HepG2 (cell line): ENCODE data around the gene ADARB2. TPM values are rescaled to one million over a fixed set of nuclear protein-coding genes. Genes with fewer than 3 reads are reported as not detected.
"Not testable (repeated sequence)": the region's sequence is repeated elsewhere in the genome, so short reads cannot be mapped to it uniquely, and the experiment has no call there.

Source experiments
- ATAC-seq: fragments of 200-7000 bp; cut with Tn5 transposase; 3 replicates; pipeline ENCODE4 v1.9.1; 2020; ENCODE audit warnings: mild to moderate bottlenecking, moderate library complexity
- BruUV-seq: library from RNA; stranded (reverse); fragments of 400-500 nt; replicated peaks from 2 replicates; lab custom pipeline; 2021; lab: Mats Ljungman, UMichigan
- CTCF ChIA-PET: fragments of 300-600 bp; formaldehyde crosslinking; extraction: SDS; loops from one replicate; lab custom pipeline; 2021; ENCODE audit warnings: low total read pairs, inconsistent platforms, low intra/inter-chr PET ratio; lab: Yijun Ruan, JAX
- POLR2A ChIA-PET: fragments of 350-600 bp; sonication (Branson Sonifier 250); formaldehyde crosslinking; loops from one replicate; lab custom pipeline; 2020; ENCODE audit warnings: antibody characterized with exemption, inconsistent platforms; lab: Yijun Ruan, JAX
- DNase-seq: peaks from one replicate; pipeline ENCODE4 v3.0.0-alpha.2; 2015; ENCODE audit warnings: low spot score
- FAIRE-seq: peaks from 3 replicates; lab custom pipeline; 2011; peaks lifted over from hg19 to GRCh38; lab: Jason Lieb, UNC
- H2AFZ ChIP-seq: one replicate; pipeline ENCODE4 v1.6.1; 2011; ENCODE audit warnings: low read length, inconsistent platforms
- H3K27ac ChIP-seq: fragments of 300-600 bp; 3 replicates; pipeline ENCODE4 v1.8.0; 2011; ENCODE audit warnings: mixed run types, mild to moderate bottlenecking, mixed read lengths, low read length, inconsistent platforms; ENCODE audit not compliant: insufficient read depth; ENCODE audit errors: extremely low read length
- H3K27me3 ChIP-seq, 2 experiments: fragments of 200-600 bp in 1 of 2; 2 replicates in 1 of 2; 3 replicates in 1 of 2; pipeline versions ENCODE4 v1.6.0 to v1.8.0; 2011; ENCODE audit warnings: low read length in 2 of 2, mild to moderate bottlenecking in 2 of 2, moderate library complexity in 2 of 2, inconsistent platforms in 1 of 2; ENCODE audit not compliant: insufficient read depth in 2 of 2, control insufficient read depth in 1 of 2
- H3K36me3 ChIP-seq, 2 experiments: fragments of 200-600 bp in 1 of 2; replicated peaks in 1 of 2; 2 replicates in 1 of 2; 3 replicates in 1 of 2; pipeline versions ENCODE4 v1.5.1 to v1.8.0; 2011; ENCODE audit warnings: low read length in 2 of 2, inconsistent platforms in 1 of 2; ENCODE audit not compliant: insufficient read depth in 2 of 2, control insufficient read depth in 1 of 2
- H3K4me1 ChIP-seq: 2 replicates; pipeline ENCODE4 v1.5.1; 2012; ENCODE audit warnings: low read length, inconsistent platforms; ENCODE audit not compliant: insufficient read depth
- H3K4me2 ChIP-seq: 2 replicates; pipeline ENCODE4 v1.6.0; 2011; ENCODE audit warnings: low read depth, low read length, inconsistent platforms
- H3K4me3 ChIP-seq, 3 experiments: fragments of 200-600 bp in 1 of 3; sonication (generic), shearing (Covaris generic) in 1 of 3; replicated peaks in 1 of 3; 2 replicates each; pipeline ENCODE4 v1.5.1; 2011 to 2016; ENCODE audit warnings: low read length in 3 of 3, inconsistent platforms in 2 of 3, low read depth in 2 of 3, mild to moderate bottlenecking in 2 of 3, control low read depth in 1 of 3, mixed read lengths in 1 of 3; ENCODE audit not compliant: insufficient read depth in 1 of 3
- H3K79me2 ChIP-seq: one replicate; pipeline ENCODE4 v1.6.1; 2011; ENCODE audit warnings: low read length, inconsistent platforms; ENCODE audit not compliant: insufficient read depth
- H3K9ac ChIP-seq: 2 replicates; pipeline ENCODE4 v1.6.0; 2011; ENCODE audit warnings: mild to moderate bottlenecking, low read depth, low read length, inconsistent platforms; ENCODE audit not compliant: insufficient read depth
- H3K9me3 ChIP-seq: 2 replicates; pipeline ENCODE4 v1.5.1; 2012; ENCODE audit warnings: mild to moderate bottlenecking, low read length
- H4K20me1 ChIP-seq: 2 replicates; pipeline ENCODE4 v1.6.0; 2011; ENCODE audit warnings: inconsistent platforms, mild to moderate bottlenecking, low read length, moderate library complexity; ENCODE audit not compliant: insufficient read depth
- GTF3A ChIP-seq: sonication (generic); formaldehyde crosslinking; conservative IDR thresholded peaks from 2 replicates; pipeline ENCODE4 v1.4.0; 2020; ENCODE audit warnings: mild to moderate bottlenecking, missing genetic modification reagents
- HOXA5 ChIP-seq: sonication (generic); formaldehyde crosslinking; IDR thresholded peaks from 2 replicates; pipeline ENCODE4 v1.4.0; 2020; ENCODE audit warnings: missing genetic modification reagents
- MNT ChIP-seq: fragments of 450-650 bp; IDR thresholded peaks from 2 replicates; pipeline ENCODE4 v1.6.1; 2016
- SNAPC4 ChIP-seq: sonication (generic); formaldehyde crosslinking; IDR thresholded peaks from 2 replicates; pipeline ENCODE4 v1.4.0; 2020; ENCODE audit warnings: mild to moderate bottlenecking, missing genetic modification reagents
- TERF1 ChIP-seq: sonication (generic); formaldehyde crosslinking; IDR thresholded peaks from 2 replicates; pipeline ENCODE4 v1.8.0; 2022; ENCODE audit warnings: mild to moderate bottlenecking, missing genetic modification reagents, moderate library complexity
- ZNF510 ChIP-seq: sonication (generic); formaldehyde crosslinking; IDR thresholded peaks from 2 replicates; pipeline ENCODE4 v1.4.0; 2020; ENCODE audit warnings: low read depth, mild to moderate bottlenecking, missing genetic modification reagents
- ZNF619 ChIP-seq: sonication (generic); formaldehyde crosslinking; IDR thresholded peaks from 2 replicates; pipeline ENCODE4 v1.4.0; 2020; ENCODE audit warnings: mild to moderate bottlenecking, missing genetic modification reagents
- ZNF672 ChIP-seq: sonication (generic); formaldehyde crosslinking; IDR thresholded peaks from 2 replicates; pipeline ENCODE4 v1.8.1; 2022; ENCODE audit warnings: missing genetic modification reagents
- WGBS: methylation state at CpG from one replicate; pipeline ENCODE4 v1.1.6; 2017; ENCODE audit warnings: low lambda C conversion rate; 5-methylcytosine and 5-hydroxymethylcytosine counted together
- in situ Hi-C: cut with HindIII; loops from 2 replicates; pipeline ENCODE4 v1.10.0; 2017; ENCODE audit warnings: low pct_unique_long_range_greater_than_20kb; ENCODE audit not compliant: extremely low pct_ligation_motif_present
- intact Hi-C: fragments of 100-400 bp; cut with micrococcal nuclease; formaldehyde crosslinking; loops from one replicate; pipeline ENCODE4 v1.10.0; 2022; ENCODE audit not compliant: unreplicated experiment
- polyA plus RNA-seq, 8 experiments: library from polyadenylated mRNA; depleted of rRNA in 3 of 8; stranded (reverse) in 7 of 8; unstranded in 1 of 8; fragments of >200 nt; fragmentation: Illumina TruSeq in 4 of 8; extraction: Trizol in 4 of 8; gene quantifications; 2 replicates each; pipeline versions ENCODE4 v1.2.1 to v1.2.3, GENCODE V29; 2011 to 2016; ENCODE audit warnings: low read depth in 4 of 8, missing spikeins in 1 of 8, mixed read lengths in 1 of 8; ENCODE audit not compliant: insufficient read depth in 1 of 8
- total RNA-seq, 5 experiments: library from RNA; depleted of rRNA; stranded (reverse); fragments of >200 nt; fragmentation: Illumina TruSeq; extraction: Trizol; gene quantifications; 2 replicates each; pipeline ENCODE4 v1.2.3, GENCODE V29; 2016; ENCODE audit warnings: low read depth in 1 of 5

ADARB2 gene
- total and polyA plus RNA-seq, 2 of the 13 experiments (the other 11 are each of a cell fraction or from before 2014, with no cell fraction given): not detected

- no peak overlapping the region for H2AFZ ChIP-seq
- H3K27me3 ChIP-seq: peaks cover 0 to 43% of the 10 kb centered on the region in 2 experiments; a peak in 4 of 5 replicates
- H3K4me2 ChIP-seq: no peak overlapping the region
- H3K27ac ChIP-seq: no peak overlapping the region
- TF ChIP-seq MNT: peak; percentile 41; the same call in 1 of the 2 replicates
- TF ChIP-seq ZNF619: no peak
- no peak for TF ChIP-seq ZNF510 (CRISPR knock-in tag)
- TF ChIP-seq TERF1 (CRISPR knock-in tag): no peak
- TF ChIP-seq SNAPC4 (CRISPR knock-in tag): no peak
- no peak for TF ChIP-seq ZNF672
- TF ChIP-seq GTF3A: no peak
- TF ChIP-seq HOXA5 (CRISPR knock-in tag): no peak
- H4K20me1 ChIP-seq: no peaks in the 10 kb centered on the region
- ATAC-seq (no peak), DNase-seq (no peak), FAIRE-seq (no peak)
- H3K9ac ChIP-seq: no peak overlapping the region
- intact Hi-C loops (no loop called here), in situ Hi-C loops (no loop called here)
- H3K9me3 ChIP-seq: no peaks in the 10 kb centered on the region
- ChIA-PET CTCF (no interaction called here), POLR2A (no interaction called here)
- H3K36me3 ChIP-seq: no peaks in the 10 kb centered on the region
- no peaks in the 10 kb centered on the region for H3K79me2 ChIP-seq
- 1% methylated on average over 9 of the region's 10 CpGs for WGBS
- BruUV-seq: no TSS peak
- H3K4me3 ChIP-seq: no peak overlapping the region
- H3K4me1 ChIP-seq: no peaks in the 10 kb centered on the region
These were observed 382.3 kb downstream of the ADARB2 start for GRCh38 chr10:1354809-1355710.

GRCh38 chr10:1352296-1352695 is 385.0 kb downstream of the ADARB2 start:
- POLR2A ChIA-PET, H3K79me2 ChIP-seq, H3K4me1 ChIP-seq, FAIRE-seq, CTCF ChIA-PET, H3K9me3 ChIP-seq, H3K4me2 ChIP-seq, DNase-seq, intact Hi-C loops, H3K4me3 ChIP-seq, H3K36me3 ChIP-seq, H3K9ac ChIP-seq, H3K27ac ChIP-seq, H4K20me1 ChIP-seq, BruUV-seq, ATAC-seq, in situ Hi-C loops, H2AFZ ChIP-seq: not testable (repeated sequence)
- H3K27me3 ChIP-seq: peaks cover 0 to 49% of the 10 kb centered on the region in 2 experiments; a peak in 4 of 5 replicates
- 11% methylated on average over 7 of the region's 7 CpGs for WGBS
